Keratinocyte (primary cell): ENCODE measurements around the gene UPK3A.

Experiments used
- EZH2 ChIP-seq: IDR thresholded peaks from one replicate; pipeline ENCODE4 v1.6.1; 2012; ENCODE audit warnings: inconsistent platforms, mild to moderate bottlenecking, low read length, moderate library complexity
- TF ChIP-seq, protein P1 (sequence below), 3 experiments: IDR thresholded peaks in 1 of 3; conservative IDR thresholded peaks in 1 of 3; optimal IDR thresholded peaks in 1 of 3; 2 replicates in 2 of 3; 3 replicates in 1 of 3; pipeline versions ENCODE3 to v1.5.1; 2011; ENCODE audit warnings: low read length in 3 of 3, mild to moderate bottlenecking in 3 of 3, moderate library complexity in 2 of 3, control low read depth in 1 of 3, inconsistent platforms in 1 of 3; ENCODE audit not compliant: insufficient read depth in 2 of 3; ENCODE audit errors: extremely low read depth in 1 of 3

DNA sequence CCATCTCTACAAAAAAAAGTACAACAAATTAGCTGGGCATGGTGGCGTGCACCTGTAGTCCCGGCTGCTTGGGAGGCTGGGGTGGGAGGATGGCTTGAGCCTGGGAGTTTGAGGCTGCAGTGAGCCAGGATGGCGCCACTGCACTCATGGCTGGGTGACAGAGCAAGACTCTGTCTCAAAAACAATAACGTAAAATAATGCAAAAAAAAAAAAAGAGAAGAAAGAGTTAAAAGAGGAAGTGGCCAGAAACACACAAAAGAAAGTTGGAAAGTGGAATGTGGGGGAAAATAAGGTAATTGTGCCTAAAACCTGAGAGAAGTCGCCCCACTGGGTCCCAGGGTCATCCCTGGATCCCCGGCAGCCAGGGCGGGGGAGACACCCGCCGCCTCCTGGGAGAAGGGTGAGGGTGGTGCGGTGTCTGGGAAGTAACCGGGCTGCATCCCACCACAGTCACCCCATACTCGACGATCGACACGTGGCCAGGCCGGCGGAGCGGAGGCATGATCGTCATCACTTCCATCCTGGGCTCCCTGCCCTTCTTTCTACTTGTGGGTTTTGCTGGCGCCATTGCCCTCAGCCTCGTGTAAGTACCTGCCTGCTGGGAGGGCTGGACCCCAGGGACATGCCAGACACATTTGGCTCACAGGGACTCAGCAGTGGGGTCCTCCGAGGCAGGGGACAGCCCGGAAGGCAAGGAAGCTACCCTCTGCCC is 8.1 kb downstream of the UPK3A start:
- TF ChIP-seq, protein P1, sequence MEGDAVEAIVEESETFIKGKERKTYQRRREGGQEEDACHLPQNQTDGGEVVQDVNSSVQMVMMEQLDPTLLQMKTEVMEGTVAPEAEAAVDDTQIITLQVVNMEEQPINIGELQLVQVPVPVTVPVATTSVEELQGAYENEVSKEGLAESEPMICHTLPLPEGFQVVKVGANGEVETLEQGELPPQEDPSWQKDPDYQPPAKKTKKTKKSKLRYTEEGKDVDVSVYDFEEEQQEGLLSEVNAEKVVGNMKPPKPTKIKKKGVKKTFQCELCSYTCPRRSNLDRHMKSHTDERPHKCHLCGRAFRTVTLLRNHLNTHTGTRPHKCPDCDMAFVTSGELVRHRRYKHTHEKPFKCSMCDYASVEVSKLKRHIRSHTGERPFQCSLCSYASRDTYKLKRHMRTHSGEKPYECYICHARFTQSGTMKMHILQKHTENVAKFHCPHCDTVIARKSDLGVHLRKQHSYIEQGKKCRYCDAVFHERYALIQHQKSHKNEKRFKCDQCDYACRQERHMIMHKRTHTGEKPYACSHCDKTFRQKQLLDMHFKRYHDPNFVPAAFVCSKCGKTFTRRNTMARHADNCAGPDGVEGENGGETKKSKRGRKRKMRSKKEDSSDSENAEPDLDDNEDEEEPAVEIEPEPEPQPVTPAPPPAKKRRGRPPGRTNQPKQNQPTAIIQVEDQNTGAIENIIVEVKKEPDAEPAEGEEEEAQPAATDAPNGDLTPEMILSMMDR (optimal IDR thresholded peaks at IDR 0.05 in 1 of 3, IDR thresholded peaks at IDR 0.05 in 1 of 3, conservative IDR thresholded peaks at IDR 0.05 in 1 of 3; ENCODE audit: extremely low read depth in 1 of 3, insufficient read depth in 2 of 3, low read length in 3 of 3): no peak
- TF ChIP-seq EZH2: no peak
